Thoracic aorta (tissue), 2 donors: ENCODE measurements around the gene NLRC4. TPM values are rescaled to one million over a fixed set of nuclear protein-coding genes. Genes with fewer than 3 reads are reported as not detected.

ENCODE experiments used
- ATAC-seq: fragments of 150-250 bp; one replicate; pipeline ENCODE4 v1.8.0; 2017; ENCODE audit warnings: low read depth; ENCODE audit not compliant: insufficient number of reproducible peaks, low FRiP score
- DNase-seq: peaks from one replicate; pipeline ENCODE4 v3.0.0-alpha.2; 2020; ENCODE audit warnings: low spot score
- H3K27ac ChIP-seq, 2 donors: fragments of 200-600 bp; sonication (generic); 1 replicate in 1 of 2; 2 replicates in 1 of 2; pipeline ENCODE4 v1.5.1; 2016; ENCODE audit warnings: mild to moderate bottlenecking in 2 of 2, moderate library complexity in 2 of 2
- H3K27me3 ChIP-seq: fragments of 200-600 bp; sonication (generic); replicated peaks from 2 replicates; pipeline ENCODE4 v1.6.0; 2016; ENCODE audit warnings: mild to moderate bottlenecking; ENCODE audit not compliant: insufficient read depth
- H3K36me3 ChIP-seq: fragments of 200-600 bp; sonication (generic); one replicate; pipeline ENCODE4 v1.5.1; 2016
- H3K4me1 ChIP-seq, 2 donors: fragments of 200-600 bp; sonication (generic); 1 replicate in 1 of 2; 2 replicates in 1 of 2; pipeline versions ENCODE4 v1.5.1 to v1.6.0; 2016; ENCODE audit warnings: low read depth in 2 of 2, mild to moderate bottlenecking in 1 of 2; ENCODE audit not compliant: control insufficient read depth in 1 of 2
- H3K4me3 ChIP-seq: fragments of 200-600 bp; sonication (generic); 2 replicates; pipeline ENCODE4 v1.5.1; 2016; ENCODE audit warnings: mild to moderate bottlenecking
- H3K9me3 ChIP-seq: fragments of 200-600 bp; sonication (generic); 2 replicates; pipeline ENCODE4 v1.5.1; 2016
- total RNA-seq, 2 donors: library from RNA; depleted of rRNA; stranded (reverse); fragments of >200 nt; gene quantifications; one replicate each; pipeline versions ENCODE4 v1.1.0 to v1.2.3, GENCODE V29; 2016
- TF ChIP-seq, protein P1 (sequence below): fragments of 200-600 bp; sonication (generic); IDR thresholded peaks from one replicate; pipeline ENCODE4 v1.5.1; 2019; ENCODE audit warnings: antibody characterized with exemption

NLRC4 gene
- total RNA-seq, 2 donors from 2014 or later = 0.81 to 2.2 TPM

DNA sequence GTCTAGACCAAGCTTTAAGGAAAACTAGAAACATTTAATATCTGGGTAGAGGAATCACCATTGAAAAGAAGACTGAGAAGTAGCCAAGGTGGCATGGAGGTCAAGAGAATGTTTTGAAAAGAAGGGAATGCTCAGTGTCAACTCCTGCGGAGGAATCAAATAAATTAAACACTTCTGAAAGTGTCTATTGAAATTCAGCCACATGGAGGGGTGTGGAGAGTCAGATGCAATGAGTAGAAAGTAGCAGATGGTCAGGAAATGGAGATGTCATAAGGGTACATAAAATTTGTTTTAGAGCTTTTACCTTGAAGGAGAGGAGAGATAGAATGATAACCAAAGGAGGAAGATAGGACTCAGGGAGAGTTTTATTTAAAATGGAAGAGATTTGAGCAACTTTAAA is 35.1 kb downstream of the NLRC4 start:
- no peaks in the 10 kb centered on the region for H3K27me3 ChIP-seq
- TF ChIP-seq, protein P1, sequence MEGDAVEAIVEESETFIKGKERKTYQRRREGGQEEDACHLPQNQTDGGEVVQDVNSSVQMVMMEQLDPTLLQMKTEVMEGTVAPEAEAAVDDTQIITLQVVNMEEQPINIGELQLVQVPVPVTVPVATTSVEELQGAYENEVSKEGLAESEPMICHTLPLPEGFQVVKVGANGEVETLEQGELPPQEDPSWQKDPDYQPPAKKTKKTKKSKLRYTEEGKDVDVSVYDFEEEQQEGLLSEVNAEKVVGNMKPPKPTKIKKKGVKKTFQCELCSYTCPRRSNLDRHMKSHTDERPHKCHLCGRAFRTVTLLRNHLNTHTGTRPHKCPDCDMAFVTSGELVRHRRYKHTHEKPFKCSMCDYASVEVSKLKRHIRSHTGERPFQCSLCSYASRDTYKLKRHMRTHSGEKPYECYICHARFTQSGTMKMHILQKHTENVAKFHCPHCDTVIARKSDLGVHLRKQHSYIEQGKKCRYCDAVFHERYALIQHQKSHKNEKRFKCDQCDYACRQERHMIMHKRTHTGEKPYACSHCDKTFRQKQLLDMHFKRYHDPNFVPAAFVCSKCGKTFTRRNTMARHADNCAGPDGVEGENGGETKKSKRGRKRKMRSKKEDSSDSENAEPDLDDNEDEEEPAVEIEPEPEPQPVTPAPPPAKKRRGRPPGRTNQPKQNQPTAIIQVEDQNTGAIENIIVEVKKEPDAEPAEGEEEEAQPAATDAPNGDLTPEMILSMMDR = no peak
- H3K27ac ChIP-seq = no peak overlapping the region
- DNase-seq (no peak), ATAC-seq (no peak)
- H3K4me3 ChIP-seq = no peak overlapping the region
- H3K36me3 ChIP-seq = no peaks in the 10 kb centered on the region
- H3K9me3 ChIP-seq = no peaks in the 10 kb centered on the region
- H3K4me1 ChIP-seq = no peaks in the 10 kb centered on the region

DNA sequence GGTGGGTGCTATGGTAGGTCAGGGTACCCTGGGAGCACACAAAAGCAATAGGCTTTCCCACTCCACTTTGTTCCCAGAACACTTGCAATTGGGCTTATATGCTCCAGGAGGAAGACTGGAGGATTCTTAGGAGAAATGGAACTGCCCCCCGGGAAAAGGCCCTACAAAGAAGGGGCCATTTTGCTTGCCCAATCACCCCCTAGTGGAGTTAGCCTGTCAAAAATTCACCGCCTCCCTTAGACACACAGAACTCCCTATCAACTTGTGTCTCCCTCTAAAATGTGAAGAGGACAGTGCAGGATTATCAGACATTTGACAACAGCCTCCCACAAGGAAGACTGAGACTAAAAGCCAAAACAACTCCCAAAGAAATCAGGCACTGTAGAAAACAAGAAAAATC is 36.5 kb downstream of the NLRC4 start:
- H3K4me3 ChIP-seq = no peak overlapping the region
- TF ChIP-seq, protein P1 = no peak
- no peaks in the 10 kb centered on the region for H3K9me3 ChIP-seq
- H3K27me3 ChIP-seq = no peaks in the 10 kb centered on the region
- H3K27ac ChIP-seq = no peak overlapping the region
- no peaks in the 10 kb centered on the region for H3K4me1 ChIP-seq
- ATAC-seq (no peak), DNase-seq (no peak)
- H3K36me3 ChIP-seq = no peaks in the 10 kb centered on the region

DNA sequence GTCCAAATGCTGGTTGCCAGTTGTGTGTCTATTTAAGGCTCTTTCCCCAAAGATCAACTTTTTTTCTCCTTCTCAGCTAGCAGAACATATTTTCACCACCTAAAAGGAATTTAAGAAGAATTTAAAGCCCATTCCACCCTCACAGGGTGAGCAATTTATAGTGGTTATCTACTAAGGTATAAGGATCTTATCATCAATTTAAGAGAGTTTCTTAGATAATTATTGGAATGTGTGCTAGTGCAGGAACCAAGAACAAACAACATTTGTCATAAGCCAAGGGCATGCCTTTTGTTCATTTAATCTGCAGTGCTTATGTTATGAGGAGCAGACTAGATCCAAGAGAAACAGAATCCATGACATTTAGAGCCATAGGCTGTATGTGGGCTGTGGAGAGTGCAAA is 37.2 kb downstream of the NLRC4 start:
- TF ChIP-seq, protein P1 = no peak
- Histone ChIP-seq H3K4me1 (no peaks in the 10 kb centered on the region), H3K36me3 (peaks cover 4% of the 10 kb centered on the region), H3K4me3 (no peak overlapping the region), H3K27ac (no peak overlapping the region), H3K9me3 (no peaks in the 10 kb centered on the region), H3K27me3 (no peaks in the 10 kb centered on the region)
- ATAC-seq = no peak
- no peak for DNase-seq

DNA sequence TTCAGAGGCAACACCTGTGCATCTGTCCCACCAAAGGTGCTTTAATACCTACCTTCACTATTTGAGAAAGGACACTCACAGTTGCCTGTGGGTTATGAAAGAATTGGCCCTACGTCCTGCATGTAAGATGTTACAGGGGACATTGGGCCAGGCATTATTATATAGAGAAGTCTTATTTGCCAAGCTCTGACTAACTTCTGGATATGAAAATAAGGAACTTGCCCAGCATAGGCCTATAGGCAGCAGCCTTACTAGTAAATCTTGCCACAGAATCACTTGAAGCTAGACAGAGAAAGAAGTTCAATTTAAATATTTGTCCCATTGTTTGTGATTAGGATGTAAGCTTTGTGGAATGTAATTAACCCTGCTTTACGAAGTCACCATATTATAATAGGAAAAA is 41.7 kb downstream of the NLRC4 start:
- TF ChIP-seq, protein P1 = no peak
- DNase-seq (no peak), ATAC-seq (no peak)
- H3K4me3 ChIP-seq = no peak overlapping the region
- no peaks in the 10 kb centered on the region for H3K9me3 ChIP-seq
- H3K27me3 ChIP-seq = no peaks in the 10 kb centered on the region
- peaks cover 11% of the 10 kb centered on the region for H3K36me3 ChIP-seq
- H3K4me1 ChIP-seq = no peaks in the 10 kb centered on the region
- H3K27ac ChIP-seq = no peak overlapping the region

DNA sequence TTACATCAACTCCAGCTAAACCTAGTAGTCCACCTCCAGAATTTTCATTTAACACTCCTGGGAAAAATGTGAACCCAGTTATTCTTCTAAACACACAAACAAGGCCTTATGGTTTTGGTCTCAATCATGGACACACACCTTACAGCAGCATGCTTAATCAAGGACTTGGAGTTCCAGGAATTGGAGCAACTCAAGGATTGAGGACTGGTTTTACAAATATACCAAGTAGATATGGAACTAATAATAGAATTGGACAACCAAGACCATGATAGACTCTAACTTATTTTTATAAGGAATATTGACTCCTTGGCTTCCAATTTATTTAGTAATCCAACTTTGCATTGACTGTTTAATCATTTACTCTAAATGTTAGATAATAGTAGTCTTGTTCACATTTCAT is 44.2 kb downstream of the NLRC4 start:
- Histone ChIP-seq H3K9me3 (no peaks in the 10 kb centered on the region), H3K27ac (no peak overlapping the region), H3K36me3 (peaks cover 11% of the 10 kb centered on the region), H3K27me3 (no peaks in the 10 kb centered on the region), H3K4me3 (no peak overlapping the region), H3K4me1 (no peaks in the 10 kb centered on the region)
- TF ChIP-seq, protein P1 = no peak
- no peak for DNase-seq
- no peak for ATAC-seq
